Activated CD4-positive, alpha-beta memory T cell treated with anti-CD3 and anti-CD28 coated beads for 36 hours (primary cell): ENCODE results near the gene NR2F2. TPM values are rescaled to one million over a fixed set of nuclear protein-coding genes. Genes with fewer than 3 reads are reported as not detected.

Experiments
- CTCF ChIA-PET: fragments of 350-600 bp; sonication (Branson Sonifier 250); formaldehyde crosslinking; loops from one replicate; lab custom pipeline; 2021; ENCODE audit warnings: antibody characterized with exemption, inconsistent platforms; lab: Charles Lee
- POLR2A ChIA-PET: fragments of 350-600 bp; sonication (Branson Sonifier 250); formaldehyde crosslinking; loops from one replicate; lab custom pipeline; 2021; ENCODE audit warnings: antibody characterized with exemption; lab: Charles Lee
- DNase-seq: peaks from one replicate; pipeline ENCODE4 v3.0.0-alpha.2; 2020
- H3K27ac Mint-ChIP-seq: one replicate; pipeline ENCODE4 v1.8.0; 2021; ENCODE audit warnings: mixed read lengths
- H3K27me3 Mint-ChIP-seq: one replicate; pipeline ENCODE4 v1.8.0; 2021; ENCODE audit warnings: mixed read lengths
- H3K36me3 Mint-ChIP-seq: one replicate; pipeline ENCODE4 v1.8.0; 2021; ENCODE audit warnings: mixed read lengths
- H3K4me1 Mint-ChIP-seq: one replicate; pipeline ENCODE4 v1.8.0; 2021; ENCODE audit warnings: low read depth, mixed read lengths
- H3K4me3 Mint-ChIP-seq: one replicate; pipeline ENCODE4 v1.8.0; 2021; ENCODE audit warnings: mild to moderate bottlenecking, mixed read lengths
- H3K9me3 Mint-ChIP-seq: one replicate; pipeline ENCODE4 v1.8.0; 2021; ENCODE audit warnings: mixed read lengths
- intact Hi-C: fragments of 100-400 bp; cut with micrococcal nuclease; formaldehyde crosslinking; loops from one replicate; pipeline ENCODE4 v1.15.1; 2023
- total RNA-seq, 2 experiments: library from RNA; stranded (reverse); gene quantifications; one replicate each; pipeline ENCODE4 v1.2.3, GENCODE V29; 2021

The NR2F2 gene
- total RNA-seq, 2 experiments from 2014 or later: not detected

GRCh38 chr15:96306321-96306720 is 24.2 kb upstream of the NR2F2 start:
- DNase-seq: no peak
- H3K9me3 Mint-ChIP-seq: no peaks in the 10 kb centered on the region
- POLR2A ChIA-PET: no interaction called here
- no peaks in the 10 kb centered on the region for H3K4me1 Mint-ChIP-seq
- H3K4me3 Mint-ChIP-seq: no peak overlapping the region
- H3K36me3 Mint-ChIP-seq: no peaks in the 10 kb centered on the region
- intact Hi-C loops: no loop called here
- H3K27ac Mint-ChIP-seq: no peak overlapping the region
- CTCF ChIA-PET: no interaction called here
- no peaks in the 10 kb centered on the region for H3K27me3 Mint-ChIP-seq

DNA sequence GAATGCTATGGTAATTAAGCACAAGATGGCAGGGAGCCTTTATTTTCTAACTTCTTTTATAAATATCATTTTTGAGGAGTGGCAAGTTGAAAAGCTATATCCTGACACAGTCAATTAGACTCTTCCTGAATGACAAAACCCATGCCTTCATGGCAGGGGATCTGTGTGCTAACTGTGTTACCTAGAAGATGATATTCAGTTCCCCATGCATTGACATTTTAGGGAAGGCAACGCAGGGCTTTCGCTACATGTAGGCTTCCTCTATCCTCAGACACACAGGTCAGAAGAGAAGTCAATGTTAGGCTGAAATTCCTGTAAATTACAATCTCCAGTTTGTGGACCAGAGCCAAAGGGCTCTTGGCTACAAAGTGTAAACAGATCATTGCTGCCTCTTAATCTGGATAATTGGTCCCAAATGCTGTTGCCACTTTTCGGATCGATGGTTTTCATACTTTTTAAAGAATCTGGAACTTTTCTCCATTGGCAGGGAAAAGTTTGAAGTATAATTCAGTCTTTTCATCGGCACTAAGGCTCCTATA is 22.6 kb upstream of the NR2F2 start:
- Mint-ChIP-seq H3K27ac (no peak overlapping the region), H3K27me3 (no peaks in the 10 kb centered on the region), H3K9me3 (no peaks in the 10 kb centered on the region), H3K4me1 (no peaks in the 10 kb centered on the region), H3K36me3 (no peaks in the 10 kb centered on the region), H3K4me3 (no peak overlapping the region)
- intact Hi-C loops: no loop called here
- POLR2A ChIA-PET: no interaction called here
- CTCF ChIA-PET: no interaction called here
- no peak for DNase-seq

GRCh38 chr15:96309143-96309660 is 21.3 kb upstream of the NR2F2 start:
- Mint-ChIP-seq H3K4me1 (no peaks in the 10 kb centered on the region), H3K9me3 (no peaks in the 10 kb centered on the region), H3K36me3 (no peaks in the 10 kb centered on the region), H3K27me3 (peaks cover 4% of the 10 kb centered on the region), H3K4me3 (no peak overlapping the region), H3K27ac (no peak overlapping the region)
- DNase-seq: no peak
- CTCF ChIA-PET: no interaction called here
- intact Hi-C loops: no loop called here
- POLR2A ChIA-PET: no interaction called here

- H3K9me3 Mint-ChIP-seq: no peaks in the 10 kb centered on the region
- no peak for DNase-seq
- no peaks in the 10 kb centered on the region for H3K36me3 Mint-ChIP-seq
- no peaks in the 10 kb centered on the region for H3K4me1 Mint-ChIP-seq
- intact Hi-C loops: no loop called here
- H3K27ac Mint-ChIP-seq: no peak overlapping the region
- peaks cover 4% of the 10 kb centered on the region for H3K27me3 Mint-ChIP-seq
- no peak overlapping the region for H3K4me3 Mint-ChIP-seq
- ChIA-PET POLR2A (no interaction called here), CTCF (no interaction called here)
Measured at GRCh38 chr15:96311256-96311955, 19.1 kb upstream of the NR2F2 start.

- Mint-ChIP-seq H3K36me3 (no peaks in the 10 kb centered on the region), H3K27ac (no peak overlapping the region), H3K4me3 (no peak overlapping the region), H3K4me1 (no peaks in the 10 kb centered on the region), H3K27me3 (peaks cover 7% of the 10 kb centered on the region), H3K9me3 (no peaks in the 10 kb centered on the region)
- DNase-seq: no peak
- CTCF ChIA-PET: no interaction called here
- POLR2A ChIA-PET: no interaction called here
- intact Hi-C loops: no loop called here
Measured at GRCh38 chr15:96311956-96312294, 18.6 kb upstream of the NR2F2 start.

GRCh38 chr15:96312641-96313335 is 17.7 kb upstream of the NR2F2 start:
- Mint-ChIP-seq H3K27ac (no peak overlapping the region), H3K9me3 (no peaks in the 10 kb centered on the region), H3K27me3 (peaks cover 11% of the 10 kb centered on the region), H3K36me3 (no peaks in the 10 kb centered on the region), H3K4me1 (no peaks in the 10 kb centered on the region), H3K4me3 (no peak overlapping the region)
- CTCF ChIA-PET: no interaction called here
- POLR2A ChIA-PET: no interaction called here
- no peak for DNase-seq
- intact Hi-C loops: no loop called here

DNA sequence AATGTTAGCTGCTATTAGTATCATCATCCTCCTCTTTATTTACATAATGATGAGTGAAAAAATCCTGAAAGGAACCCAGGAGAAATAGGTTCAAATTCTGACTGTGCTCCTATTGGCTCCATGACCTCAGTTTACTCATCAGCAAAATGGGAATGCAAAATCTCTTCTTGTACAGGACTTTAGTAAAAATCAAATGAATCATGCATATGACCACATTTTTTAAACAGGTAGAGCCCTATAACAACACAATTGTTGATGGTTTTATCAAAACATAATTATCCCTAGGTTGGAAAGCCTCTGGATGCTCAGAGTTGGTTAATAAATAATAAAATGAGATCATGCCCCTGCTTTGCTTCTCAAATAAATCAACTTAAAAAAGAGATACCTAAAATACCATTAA is 16.0 kb upstream of the NR2F2 start:
- Mint-ChIP-seq H3K27ac (no peak overlapping the region), H3K36me3 (no peaks in the 10 kb centered on the region), H3K9me3 (no peaks in the 10 kb centered on the region), H3K27me3 (peaks cover 16% of the 10 kb centered on the region), H3K4me3 (no peak overlapping the region), H3K4me1 (no peaks in the 10 kb centered on the region)
- POLR2A ChIA-PET: no interaction called here
- intact Hi-C loops: no loop called here
- CTCF ChIA-PET: no interaction called here
- DNase-seq: no peak

GRCh38 chr15:96314963-96315362 is 15.5 kb upstream of the NR2F2 start:
- CTCF ChIA-PET: no interaction called here
- Mint-ChIP-seq H3K27me3 (peaks cover 17% of the 10 kb centered on the region), H3K4me1 (no peaks in the 10 kb centered on the region), H3K36me3 (no peaks in the 10 kb centered on the region), H3K4me3 (no peak overlapping the region), H3K9me3 (no peaks in the 10 kb centered on the region), H3K27ac (no peak overlapping the region)
- DNase-seq: no peak
- intact Hi-C loops: no loop called here
- POLR2A ChIA-PET: no interaction called here

GRCh38 chr15:96316953-96317629 is 13.4 kb upstream of the NR2F2 start:
- POLR2A ChIA-PET: no interaction called here

DNA sequence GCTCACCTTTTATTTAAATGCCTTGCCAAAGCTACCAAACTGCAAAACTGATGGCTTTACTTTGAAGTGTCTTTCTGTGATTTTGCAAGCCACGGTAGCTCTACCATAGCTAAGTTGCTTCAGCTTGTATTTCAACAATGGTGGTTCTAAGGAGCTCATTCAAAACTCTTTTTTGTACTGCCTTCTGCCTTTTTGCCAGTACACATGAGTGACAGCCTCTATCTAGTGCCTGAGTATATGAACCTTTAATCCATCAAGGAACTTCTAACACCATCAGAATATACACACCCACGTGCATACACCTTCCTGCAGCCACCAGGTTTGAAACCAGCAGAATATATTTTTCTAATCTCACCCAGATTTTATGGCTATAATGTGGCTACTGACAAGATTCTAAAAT is 10.4 kb upstream of the NR2F2 start:
- intact Hi-C loops: loop anchor here (10.0 kb wide), 1 partner anchor 915 kb away; no protein-coding TSS in a partner anchor

More at GRCh38 chr15:96316953-96317629, 13.4 kb upstream of the NR2F2 start:
- H3K4me1 Mint-ChIP-seq: no peaks in the 10 kb centered on the region
- no peak overlapping the region for H3K27ac Mint-ChIP-seq
- no peak for DNase-seq
- H3K27me3 Mint-ChIP-seq: peaks cover 20% of the 10 kb centered on the region
- intact Hi-C loops: no loop called here
- H3K36me3 Mint-ChIP-seq: no peaks in the 10 kb centered on the region
- H3K9me3 Mint-ChIP-seq: no peaks in the 10 kb centered on the region
- CTCF ChIA-PET: no interaction called here
- H3K4me3 Mint-ChIP-seq: no peak overlapping the region

GRCh38 chr15:96320703-96321638 is 9.5 kb upstream of the NR2F2 start:
- no peaks in the 10 kb centered on the region for H3K9me3 Mint-ChIP-seq

More for the DNA sequence above, 10.4 kb upstream of the NR2F2 start:
- H3K4me3 Mint-ChIP-seq: no peak overlapping the region
- DNase-seq: no peak
- no peak overlapping the region for H3K27ac Mint-ChIP-seq
- H3K36me3 Mint-ChIP-seq: no peaks in the 10 kb centered on the region
- POLR2A ChIA-PET: no interaction called here
- H3K9me3 Mint-ChIP-seq: no peaks in the 10 kb centered on the region
- H3K4me1 Mint-ChIP-seq: no peaks in the 10 kb centered on the region
- CTCF ChIA-PET: no interaction called here
- peaks cover 40% of the 10 kb centered on the region for H3K27me3 Mint-ChIP-seq

More at GRCh38 chr15:96320703-96321638, 9.5 kb upstream of the NR2F2 start:
- H3K4me3 Mint-ChIP-seq: no peak overlapping the region
- intact Hi-C loops: loop anchor here (10.0 kb wide), 1 partner anchor 914 kb away; no protein-coding TSS in a partner anchor
- DNase-seq: no peak
- no peaks in the 10 kb centered on the region for H3K4me1 Mint-ChIP-seq
- peaks cover 48% of the 10 kb centered on the region for H3K27me3 Mint-ChIP-seq
- H3K27ac Mint-ChIP-seq: no peak overlapping the region
- no peaks in the 10 kb centered on the region for H3K36me3 Mint-ChIP-seq
- POLR2A ChIA-PET: no interaction called here
- CTCF ChIA-PET: no interaction called here
